ENCODE measurements around the gene HIF3A. TPM values are rescaled to one million over a fixed set of nuclear protein-coding genes. Genes with fewer than 3 reads are reported as not detected.
"Not testable (repeated sequence)": the region's sequence is repeated elsewhere in the genome, so short reads cannot be mapped to it uniquely, and the experiment has no call there.

HIF3A gene
- total RNA-seq, 4 donors from 2014 or later = 166 to 235 (median 209) TPM

DNA sequence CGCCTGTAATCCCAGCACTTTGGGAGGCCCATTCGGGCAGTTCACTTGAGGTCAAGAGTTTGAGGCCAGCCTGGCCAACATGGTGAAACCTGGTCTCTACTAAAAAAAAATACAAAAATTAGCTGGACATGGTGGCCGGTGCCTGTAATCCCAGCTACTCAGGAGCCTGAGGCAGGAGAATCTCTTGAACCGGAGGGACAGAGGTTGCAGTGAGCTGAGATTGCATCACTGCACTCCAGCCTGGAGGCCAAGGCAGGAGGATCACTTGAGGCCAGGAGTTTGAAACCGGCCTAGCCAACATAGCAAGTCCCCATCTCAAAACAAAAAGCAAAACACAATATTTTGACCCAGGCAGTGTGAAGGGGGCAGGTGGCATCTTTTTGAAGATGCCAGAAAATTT lies 32.0 kb upstream of the HIF3A start:
- H3K4me1 ChIP-seq; H3K27ac ChIP-seq; H3K9me3 ChIP-seq; H3K36me3 ChIP-seq; DNase-seq (ENCODE audit: low spot score in 2 of 2); H3K4me3 ChIP-seq: not testable (repeated sequence)
- 82 to 84% methylated on average over 5 of the region's 5 CpGs for WGBS, 2 donors
- peaks cover 0 to 50% of the 10 kb centered on the region in 2 donors for H3K27me3 ChIP-seq

DNA sequence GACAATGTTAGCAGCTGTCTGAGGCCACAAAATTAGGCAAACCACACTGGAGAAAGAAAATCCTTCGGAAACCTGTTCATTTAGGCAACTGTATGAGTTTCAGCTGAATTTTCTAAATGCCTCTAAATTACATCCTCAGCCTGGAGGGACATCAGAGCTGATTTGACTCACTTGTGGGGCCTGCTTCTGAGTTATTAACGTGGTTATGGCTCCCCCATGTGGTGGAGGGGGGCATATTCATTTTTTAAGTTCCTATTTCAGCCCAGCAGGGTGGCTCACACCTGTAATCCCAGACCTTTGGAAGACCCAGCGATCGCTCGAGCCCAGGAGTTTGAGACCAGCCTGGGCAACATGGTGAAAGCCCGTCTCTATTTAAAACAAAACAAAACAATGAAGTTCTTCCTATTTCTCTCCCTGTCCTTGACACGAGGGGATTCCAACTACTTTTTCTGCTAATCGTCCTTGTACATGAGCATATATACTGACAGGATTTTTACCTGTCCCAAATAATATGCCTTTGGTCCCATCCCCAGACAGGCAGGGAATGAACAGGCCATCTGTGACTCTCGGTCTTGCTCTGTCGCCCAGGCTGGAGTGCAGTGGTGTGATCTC lies 31.5 kb upstream of the HIF3A start:
- no peak overlapping the region for H3K4me3 ChIP-seq
- H3K9me3 ChIP-seq = no peaks in the 10 kb centered on the region
- TF ChIP-seq EP300 (IDR thresholded peaks at IDR 0.05) = no peak
- peak; percentile 65 to 91 (median 86) for TF ChIP-seq CTCF (IDR thresholded peaks at IDR 0.05)
- H3K27ac ChIP-seq = no peak overlapping the region
- no peaks in the 10 kb centered on the region for H3K4me1 ChIP-seq
- H3K36me3 ChIP-seq = no peaks in the 10 kb centered on the region
- DNase-seq (ENCODE audit: low spot score in 2 of 2) = peak in 1 of 2 donors; percentile 51
- peaks cover 0 to 50% of the 10 kb centered on the region in 2 donors for H3K27me3 ChIP-seq
- 17 to 19% methylated on average over 10 of the region's 10 CpGs for WGBS, 2 donors

- no peak overlapping the region for H3K4me3 ChIP-seq
- H3K36me3 ChIP-seq = no peaks in the 10 kb centered on the region
- 79 to 89% methylated on average over 7 of the region's 7 CpGs for WGBS, 2 donors
- H3K27ac ChIP-seq = no peak overlapping the region
- H3K27me3 ChIP-seq = peaks cover 0 to 38% of the 10 kb centered on the region in 2 donors
- H3K9me3 ChIP-seq = no peaks in the 10 kb centered on the region
- no peaks in the 10 kb centered on the region for H3K4me1 ChIP-seq
- no peak for DNase-seq (ENCODE audit: low spot score in 2 of 2)
- TF ChIP-seq EP300 (IDR thresholded peaks at IDR 0.05) (no peak), CTCF (IDR thresholded peaks at IDR 0.05) (no peak), POLR2A (IDR thresholded peaks at IDR 0.05) (no peak)
These were observed 27.7 kb upstream of the HIF3A start for GRCh38 chr19:46269101-46269500.

DNA sequence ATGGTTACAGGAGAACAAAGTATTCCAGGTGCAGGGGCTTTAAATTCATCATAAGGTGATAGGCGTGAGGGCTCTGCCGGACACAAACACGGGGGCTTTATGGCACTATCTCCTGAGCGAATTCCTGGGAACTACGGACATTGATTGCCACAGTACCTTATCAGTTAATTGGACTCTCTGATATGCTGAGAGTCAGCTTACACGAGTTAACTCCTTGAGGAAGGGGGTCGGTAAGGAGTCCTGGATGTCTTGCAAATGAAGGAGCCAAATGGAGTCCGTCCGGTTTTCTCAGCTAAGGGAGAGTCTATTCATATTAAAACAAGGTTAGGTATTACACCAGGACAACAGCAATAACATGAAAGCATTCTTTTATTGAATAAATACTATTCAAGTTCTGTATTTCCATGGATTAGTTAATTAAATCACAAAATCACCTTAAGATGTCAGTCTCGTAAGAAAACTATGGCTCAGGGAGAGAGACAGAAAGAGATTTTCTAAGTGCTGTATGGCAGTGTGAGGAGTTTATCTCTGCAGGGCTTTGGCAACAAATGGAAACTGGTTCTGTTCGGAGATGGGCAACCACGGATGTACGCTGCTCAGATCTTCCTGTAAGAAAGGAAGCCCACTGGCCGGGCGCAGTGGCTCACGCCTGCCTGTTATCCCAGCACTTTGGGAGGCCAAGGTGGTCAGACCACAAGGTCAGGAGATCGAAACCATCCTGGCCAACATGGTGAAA lies 26.2 kb upstream of the HIF3A start:
- Histone ChIP-seq H3K36me3 (no peaks in the 10 kb centered on the region), H3K4me1 (no peaks in the 10 kb centered on the region), H3K27ac (no peak overlapping the region), H3K9me3 (no peaks in the 10 kb centered on the region), H3K4me3 (no peak overlapping the region), H3K27me3 (peaks cover 0 to 38% of the 10 kb centered on the region in 2 donors)
- DNase-seq (ENCODE audit: low spot score in 2 of 2) = no peak
- WGBS, 2 donors = 45 to 48% methylated on average over 17 of the region's 17 CpGs
- TF ChIP-seq POLR2A (IDR thresholded peaks at IDR 0.05) (no peak), CTCF (IDR thresholded peaks at IDR 0.05) (no peak), EP300 (IDR thresholded peaks at IDR 0.05) (no peak)

- no peak for DNase-seq (ENCODE audit: low spot score in 2 of 2)
- H3K27me3 ChIP-seq = peaks cover 0 to 40% of the 10 kb centered on the region in 2 donors
- TF ChIP-seq CTCF (IDR thresholded peaks at IDR 0.05) (no peak), EP300 (IDR thresholded peaks at IDR 0.05) (no peak), POLR2A (IDR thresholded peaks at IDR 0.05) (no peak)
- H3K9me3 ChIP-seq = no peaks in the 10 kb centered on the region
- WGBS, 2 donors = 50% methylated on average over 8 of the region's 8 CpGs
- H3K36me3 ChIP-seq = no peaks in the 10 kb centered on the region
- no peak overlapping the region for H3K27ac ChIP-seq
- H3K4me1 ChIP-seq = no peaks in the 10 kb centered on the region
- no peak overlapping the region for H3K4me3 ChIP-seq
These were observed 25.2 kb upstream of the HIF3A start for GRCh38 chr19:46271481-46272197.

GRCh38 chr19:46273931-46274330 lies 22.9 kb upstream of the HIF3A start:
- H3K27ac ChIP-seq; H3K4me1 ChIP-seq; H3K9me3 ChIP-seq; DNase-seq (ENCODE audit: low spot score in 2 of 2); H3K36me3 ChIP-seq; H3K4me3 ChIP-seq: not testable (repeated sequence)
- 74 to 80% methylated on average over 6 of the region's 6 CpGs for WGBS, 2 donors
- H3K27me3 ChIP-seq = peaks cover 0 to 32% of the 10 kb centered on the region in 2 donors
